ENCODE measurements around the gene PRKACA. TPM values are rescaled to one million over a fixed set of nuclear protein-coding genes. Genes with fewer than 3 reads are reported as not detected.

Gene PRKACA
- total RNA-seq, 2 experiments from 2014 or later = 21.1 to 62.0 TPM

- peaks cover 21% of the 10 kb centered on the region for H3K4me1 ChIP-seq (ENCODE audit: insufficient read depth, low read length, poor library complexity, severe bottlenecking)
- intact Hi-C loops (cut with micrococcal nuclease; ENCODE audit: unreplicated experiment) = loop anchor here (1.0 kb wide), 1 partner anchor 46 kb away; the partner anchor contains the start of gene ASF1B
- peak within 1 kb of the TSS; percentile 65 for H2AFZ ChIP-seq (ENCODE audit: low read length)
- no peaks in the 10 kb centered on the region for H3K9me2 ChIP-seq (ENCODE audit: insufficient read depth, low read length)
- H3K79me2 ChIP-seq (ENCODE audit: insufficient read depth, low read depth, low read length) = peaks cover 15% of the 10 kb centered on the region; the same call in 1 of the 2 replicates
- DNase-seq (ENCODE audit: low spot score) = peak; percentile 94
- peak within 1 kb of the TSS; percentile 84 for H3K4me2 ChIP-seq (ENCODE audit: low read length)
- H3K4me3 ChIP-seq (ENCODE audit: low read depth, low read length, poor library complexity, severe bottlenecking) = peak within 1 kb of the TSS; percentile 87
- no TSS peak for BruUV-seq (replicated peaks)
- CTCF ChIA-PET (ENCODE audit: unreplicated experiment) = no interaction called here
- peaks cover 9% of the 10 kb centered on the region for H3K9me3 ChIP-seq (ENCODE audit: low read length)
- POLR2A ChIA-PET = no interaction called here
- H3K36me3 ChIP-seq (ENCODE audit: insufficient read depth, low read length) = peaks cover 40% of the 10 kb centered on the region
- peaks cover 9% of the 10 kb centered on the region; the same call in 1 of the 2 replicates for H4K20me1 ChIP-seq (ENCODE audit: insufficient read depth, low read length)
- peak within 1 kb of the TSS; percentile 89 for H3K27ac ChIP-seq (ENCODE audit: low read depth, low read length, poor library complexity, severe bottlenecking)
- TF ChIP-seq, protein P1, sequence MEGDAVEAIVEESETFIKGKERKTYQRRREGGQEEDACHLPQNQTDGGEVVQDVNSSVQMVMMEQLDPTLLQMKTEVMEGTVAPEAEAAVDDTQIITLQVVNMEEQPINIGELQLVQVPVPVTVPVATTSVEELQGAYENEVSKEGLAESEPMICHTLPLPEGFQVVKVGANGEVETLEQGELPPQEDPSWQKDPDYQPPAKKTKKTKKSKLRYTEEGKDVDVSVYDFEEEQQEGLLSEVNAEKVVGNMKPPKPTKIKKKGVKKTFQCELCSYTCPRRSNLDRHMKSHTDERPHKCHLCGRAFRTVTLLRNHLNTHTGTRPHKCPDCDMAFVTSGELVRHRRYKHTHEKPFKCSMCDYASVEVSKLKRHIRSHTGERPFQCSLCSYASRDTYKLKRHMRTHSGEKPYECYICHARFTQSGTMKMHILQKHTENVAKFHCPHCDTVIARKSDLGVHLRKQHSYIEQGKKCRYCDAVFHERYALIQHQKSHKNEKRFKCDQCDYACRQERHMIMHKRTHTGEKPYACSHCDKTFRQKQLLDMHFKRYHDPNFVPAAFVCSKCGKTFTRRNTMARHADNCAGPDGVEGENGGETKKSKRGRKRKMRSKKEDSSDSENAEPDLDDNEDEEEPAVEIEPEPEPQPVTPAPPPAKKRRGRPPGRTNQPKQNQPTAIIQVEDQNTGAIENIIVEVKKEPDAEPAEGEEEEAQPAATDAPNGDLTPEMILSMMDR (conservative IDR thresholded peaks at IDR 0.05; ENCODE audit: low read length) = 0 out of 2 replicates have a peak, but pooled peaks have one; percentile 17
- TF ChIP-seq EZH2phosphoT487 (IDR thresholded peaks at IDR 0.05; ENCODE audit: borderline replicate concordance, low read depth, low read length) = no peak
These were observed 27.0 kb downstream of the PRKACA start, which contains the start of gene SAMD1 for GRCh38 chr19:14090509-14091080. TSS of gene SAMD1 (minus strand) at chr19:14090751.

DNA sequence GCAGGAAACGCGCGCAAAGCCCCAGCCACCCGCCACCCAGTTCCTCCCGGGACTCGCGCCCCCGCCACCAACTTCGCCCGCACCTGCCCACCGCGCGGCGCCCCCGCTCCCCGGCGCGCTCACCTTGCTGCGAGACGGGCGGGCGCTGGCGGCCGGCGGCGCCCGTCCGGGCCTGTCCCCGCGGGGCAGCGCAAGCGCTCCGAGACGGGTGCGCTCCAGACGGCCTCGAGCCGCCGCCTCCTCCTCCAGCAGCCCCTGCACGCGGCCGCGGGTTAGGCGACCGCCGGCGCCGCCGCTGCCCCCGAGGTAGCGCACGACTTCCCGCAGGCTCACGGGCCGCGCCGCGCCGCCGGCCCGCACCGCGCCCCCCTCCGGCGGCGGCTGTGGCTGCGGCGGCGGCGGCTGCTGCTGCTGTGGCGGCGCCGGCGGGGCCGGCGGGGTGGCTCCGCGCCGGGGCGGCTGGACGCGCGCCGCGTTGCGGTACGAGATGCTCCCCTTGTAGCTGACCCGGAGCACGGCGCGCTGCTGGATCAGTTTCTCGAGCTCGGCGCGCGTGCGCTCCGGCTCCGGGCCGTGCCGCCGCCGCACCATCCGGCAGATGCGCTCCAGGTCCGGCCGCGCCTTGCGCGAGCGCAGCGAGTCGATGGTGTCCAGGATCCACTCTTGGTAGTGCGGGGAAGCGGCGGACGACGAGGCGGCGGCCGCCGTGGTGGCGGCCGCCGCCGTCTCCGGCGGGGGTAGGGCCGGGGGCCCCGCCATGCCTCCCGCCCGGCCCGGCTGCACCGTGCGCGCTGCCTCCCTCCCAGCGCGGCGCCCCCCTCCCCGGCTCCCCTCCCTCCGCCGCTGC is 27.7 kb downstream of the PRKACA start:
- H3K4me1 ChIP-seq (ENCODE audit: insufficient read depth, low read length, poor library complexity, severe bottlenecking) = peaks cover 21% of the 10 kb centered on the region
- no peaks in the 10 kb centered on the region for H3K9me2 ChIP-seq (ENCODE audit: insufficient read depth, low read length)
- peaks cover 15% of the 10 kb centered on the region; the same call in 1 of the 2 replicates for H3K79me2 ChIP-seq (ENCODE audit: insufficient read depth, low read depth, low read length)
- no peak overlapping the region for H2AFZ ChIP-seq (ENCODE audit: low read length)
- peaks cover 9% of the 10 kb centered on the region; the same call in 1 of the 2 replicates for H4K20me1 ChIP-seq (ENCODE audit: insufficient read depth, low read length)
- intact Hi-C loops (cut with micrococcal nuclease; ENCODE audit: unreplicated experiment) = loop anchor here (1.0 kb wide), 1 partner anchor 17 kb away; no protein-coding TSS in a partner anchor
- H3K36me3 ChIP-seq (ENCODE audit: insufficient read depth, low read length) = peaks cover 46% of the 10 kb centered on the region
- peak overlapping the region; percentile 89 for H3K27ac ChIP-seq (ENCODE audit: low read depth, low read length, poor library complexity, severe bottlenecking)
- peak; percentile 81 for DNase-seq (ENCODE audit: low spot score)
- CTCF ChIA-PET (ENCODE audit: unreplicated experiment) = no interaction called here
- TF ChIP-seq EZH2phosphoT487 (IDR thresholded peaks at IDR 0.05; ENCODE audit: borderline replicate concordance, low read depth, low read length) = no peak
- TF ChIP-seq, protein P1 (conservative IDR thresholded peaks at IDR 0.05; ENCODE audit: low read length) = peak; percentile 52
- POLR2A ChIA-PET = no interaction called here
- peak overlapping the region; percentile 82 for H3K4me2 ChIP-seq (ENCODE audit: low read length)
- H3K9me3 ChIP-seq (ENCODE audit: low read length) = peaks cover 9% of the 10 kb centered on the region
- no TSS peak for BruUV-seq (replicated peaks)
- peak overlapping the region; percentile 87 for H3K4me3 ChIP-seq (ENCODE audit: low read depth, low read length, poor library complexity, severe bottlenecking)

All from OCI-LY7 (cell line).